ENCODE results near the gene LRRC55.

DNA sequence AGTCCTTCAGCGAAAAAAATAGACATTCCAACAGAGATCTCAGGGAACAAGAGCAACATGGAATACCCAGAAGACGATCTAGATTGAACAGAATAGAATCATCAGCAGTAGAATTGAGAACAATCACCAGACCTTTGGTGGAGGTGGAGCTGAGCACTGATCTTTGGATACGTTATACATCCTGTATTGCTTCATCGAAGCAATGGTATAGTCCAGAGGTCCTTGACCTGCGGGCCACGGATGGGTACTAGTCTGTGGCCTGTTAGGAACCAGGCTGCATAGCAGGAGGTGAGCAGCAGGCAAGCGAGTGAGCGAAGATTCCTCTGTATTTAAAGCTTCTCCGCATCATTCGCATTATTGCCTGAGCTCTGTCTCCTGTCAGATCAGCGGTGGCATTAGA, 17.6 kb downstream of the LRRC55 start:
- TF ChIP-seq JUND (IDR thresholded peaks at IDR 0.05; ENCODE audit: borderline replicate concordance, low read depth, low read length) (no peak), JUND (tag; IDR thresholded peaks at IDR 0.05; ENCODE audit: borderline replicate concordance, low read depth, low read length) (no peak)
- TF ChIP-seq, protein P1, sequence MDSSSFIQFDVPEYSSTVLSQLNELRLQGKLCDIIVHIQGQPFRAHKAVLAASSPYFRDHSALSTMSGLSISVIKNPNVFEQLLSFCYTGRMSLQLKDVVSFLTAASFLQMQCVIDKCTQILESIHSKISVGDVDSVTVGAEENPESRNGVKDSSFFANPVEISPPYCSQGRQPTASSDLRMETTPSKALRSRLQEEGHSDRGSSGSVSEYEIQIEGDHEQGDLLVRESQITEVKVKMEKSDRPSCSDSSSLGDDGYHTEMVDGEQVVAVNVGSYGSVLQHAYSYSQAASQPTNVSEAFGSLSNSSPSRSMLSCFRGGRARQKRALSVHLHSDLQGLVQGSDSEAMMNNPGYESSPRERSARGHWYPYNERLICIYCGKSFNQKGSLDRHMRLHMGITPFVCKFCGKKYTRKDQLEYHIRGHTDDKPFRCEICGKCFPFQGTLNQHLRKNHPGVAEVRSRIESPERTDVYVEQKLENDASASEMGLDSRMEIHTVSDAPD (CRISPR knock-in tag; IDR thresholded peaks at IDR 0.05), result no peak
- TF ChIP-seq, protein P2, sequence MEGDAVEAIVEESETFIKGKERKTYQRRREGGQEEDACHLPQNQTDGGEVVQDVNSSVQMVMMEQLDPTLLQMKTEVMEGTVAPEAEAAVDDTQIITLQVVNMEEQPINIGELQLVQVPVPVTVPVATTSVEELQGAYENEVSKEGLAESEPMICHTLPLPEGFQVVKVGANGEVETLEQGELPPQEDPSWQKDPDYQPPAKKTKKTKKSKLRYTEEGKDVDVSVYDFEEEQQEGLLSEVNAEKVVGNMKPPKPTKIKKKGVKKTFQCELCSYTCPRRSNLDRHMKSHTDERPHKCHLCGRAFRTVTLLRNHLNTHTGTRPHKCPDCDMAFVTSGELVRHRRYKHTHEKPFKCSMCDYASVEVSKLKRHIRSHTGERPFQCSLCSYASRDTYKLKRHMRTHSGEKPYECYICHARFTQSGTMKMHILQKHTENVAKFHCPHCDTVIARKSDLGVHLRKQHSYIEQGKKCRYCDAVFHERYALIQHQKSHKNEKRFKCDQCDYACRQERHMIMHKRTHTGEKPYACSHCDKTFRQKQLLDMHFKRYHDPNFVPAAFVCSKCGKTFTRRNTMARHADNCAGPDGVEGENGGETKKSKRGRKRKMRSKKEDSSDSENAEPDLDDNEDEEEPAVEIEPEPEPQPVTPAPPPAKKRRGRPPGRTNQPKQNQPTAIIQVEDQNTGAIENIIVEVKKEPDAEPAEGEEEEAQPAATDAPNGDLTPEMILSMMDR (IDR thresholded peaks at IDR 0.05 in 2 of 3, conservative IDR thresholded peaks at IDR 0.05 in 1 of 3; ENCODE audit: insufficient read depth in 2 of 3, low read depth in 1 of 3, low read length in 3 of 3), result no peak
